Measurements from ENCODE around the gene TASP1. TPM values are rescaled to one million over a fixed set of nuclear protein-coding genes. Genes with fewer than 3 reads are reported as not detected.

The TASP1 gene
- total RNA-seq, 1 donor from 2014 or later, result 5.5 TPM

GRCh38 chr20:13442986-13443385, 195.7 kb downstream of the TASP1 start:
- no peak overlapping the region for H3K27ac ChIP-seq (replicated peaks)
- H3K4me3 ChIP-seq, result no peak overlapping the region
- TF ChIP-seq, protein P1, sequence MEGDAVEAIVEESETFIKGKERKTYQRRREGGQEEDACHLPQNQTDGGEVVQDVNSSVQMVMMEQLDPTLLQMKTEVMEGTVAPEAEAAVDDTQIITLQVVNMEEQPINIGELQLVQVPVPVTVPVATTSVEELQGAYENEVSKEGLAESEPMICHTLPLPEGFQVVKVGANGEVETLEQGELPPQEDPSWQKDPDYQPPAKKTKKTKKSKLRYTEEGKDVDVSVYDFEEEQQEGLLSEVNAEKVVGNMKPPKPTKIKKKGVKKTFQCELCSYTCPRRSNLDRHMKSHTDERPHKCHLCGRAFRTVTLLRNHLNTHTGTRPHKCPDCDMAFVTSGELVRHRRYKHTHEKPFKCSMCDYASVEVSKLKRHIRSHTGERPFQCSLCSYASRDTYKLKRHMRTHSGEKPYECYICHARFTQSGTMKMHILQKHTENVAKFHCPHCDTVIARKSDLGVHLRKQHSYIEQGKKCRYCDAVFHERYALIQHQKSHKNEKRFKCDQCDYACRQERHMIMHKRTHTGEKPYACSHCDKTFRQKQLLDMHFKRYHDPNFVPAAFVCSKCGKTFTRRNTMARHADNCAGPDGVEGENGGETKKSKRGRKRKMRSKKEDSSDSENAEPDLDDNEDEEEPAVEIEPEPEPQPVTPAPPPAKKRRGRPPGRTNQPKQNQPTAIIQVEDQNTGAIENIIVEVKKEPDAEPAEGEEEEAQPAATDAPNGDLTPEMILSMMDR (IDR thresholded peaks at IDR 0.05; ENCODE audit: borderline replicate concordance), result no peak
- intact Hi-C loops (cut with micrococcal nuclease), result no loop called here
- no peaks in the 10 kb centered on the region for H3K4me1 ChIP-seq
- no peaks in the 10 kb centered on the region for H3K36me3 ChIP-seq
- H3K9me3 ChIP-seq (replicated peaks), result peaks cover 31% of the 10 kb centered on the region
- DNase-seq, result no peak
- H3K27me3 ChIP-seq (ENCODE audit: low read depth), result no peaks in the 10 kb centered on the region

GRCh38 chr20:13441388-13441787, 197.3 kb downstream of the TASP1 start:
- TF ChIP-seq, protein P1 (IDR thresholded peaks at IDR 0.05; ENCODE audit: borderline replicate concordance), result no peak
- peaks cover 31% of the 10 kb centered on the region for H3K9me3 ChIP-seq (replicated peaks)
- intact Hi-C loops (cut with micrococcal nuclease), result no loop called here
- H3K27ac ChIP-seq (replicated peaks), result no peak overlapping the region
- no peaks in the 10 kb centered on the region for H3K4me1 ChIP-seq
- no peaks in the 10 kb centered on the region for H3K36me3 ChIP-seq
- no peak overlapping the region for H3K4me3 ChIP-seq
- H3K27me3 ChIP-seq (ENCODE audit: low read depth), result no peaks in the 10 kb centered on the region
- no peak for DNase-seq

- no peak overlapping the region for H3K4me3 ChIP-seq
- DNase-seq, result no peak
- H3K4me1 ChIP-seq, result no peaks in the 10 kb centered on the region
- H3K27ac ChIP-seq (replicated peaks), result no peak overlapping the region
- H3K9me3 ChIP-seq (replicated peaks), result peaks cover 29% of the 10 kb centered on the region
- no peaks in the 10 kb centered on the region for H3K27me3 ChIP-seq (ENCODE audit: low read depth)
- H3K36me3 ChIP-seq, result peaks cover 23% of the 10 kb centered on the region
- TF ChIP-seq, protein P1 (IDR thresholded peaks at IDR 0.05; ENCODE audit: borderline replicate concordance), result no peak
- intact Hi-C loops (cut with micrococcal nuclease), result no loop called here
These were observed 202.2 kb downstream of the TASP1 start for GRCh38 chr20:13436530-13436929.

GRCh38 chr20:13432126-13432525, 206.6 kb downstream of the TASP1 start:
- no peak for DNase-seq
- H3K36me3 ChIP-seq, result peaks cover 33% of the 10 kb centered on the region
- no peak overlapping the region for H3K27ac ChIP-seq (replicated peaks)
- H3K4me3 ChIP-seq, result no peak overlapping the region
- H3K4me1 ChIP-seq, result no peaks in the 10 kb centered on the region
- H3K27me3 ChIP-seq (ENCODE audit: low read depth), result no peaks in the 10 kb centered on the region
- TF ChIP-seq, protein P1 (IDR thresholded peaks at IDR 0.05; ENCODE audit: borderline replicate concordance), result no peak
- no peaks in the 10 kb centered on the region for H3K9me3 ChIP-seq (replicated peaks)
- intact Hi-C loops (cut with micrococcal nuclease), result no loop called here

DNA sequence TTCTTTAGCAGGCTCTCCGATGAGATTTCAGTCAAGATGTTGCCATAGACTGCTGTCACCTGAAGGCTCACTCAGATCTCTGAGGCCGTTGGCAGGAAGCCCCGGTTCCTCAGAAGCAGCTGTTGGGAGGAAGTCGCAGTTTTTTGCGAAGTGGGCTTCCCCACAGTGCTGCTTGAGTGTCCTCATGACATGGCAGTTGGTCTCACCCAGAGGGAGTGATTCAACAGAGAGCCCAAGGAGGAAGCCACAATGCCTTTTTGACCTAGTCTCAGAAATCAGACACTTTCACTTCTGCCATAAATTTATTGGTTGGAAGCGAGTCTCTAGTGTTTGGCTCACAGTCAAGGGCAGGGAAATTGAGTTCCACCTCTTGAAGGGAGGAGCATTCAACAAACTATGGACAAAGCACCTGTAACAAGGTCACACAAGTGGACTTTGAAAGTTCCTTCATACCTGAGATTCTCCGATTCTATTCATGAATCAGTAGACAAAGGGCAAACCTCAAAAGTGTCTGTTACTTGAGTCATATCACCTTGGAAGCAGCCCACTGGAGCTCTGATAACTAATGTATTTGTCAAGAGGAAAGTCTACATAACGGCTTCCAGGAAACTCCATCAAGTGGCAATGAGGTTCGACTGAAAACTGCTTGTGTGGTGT, 208.3 kb downstream of the TASP1 start:
- H3K27ac ChIP-seq (replicated peaks), result no peak overlapping the region
- intact Hi-C loops (cut with micrococcal nuclease), result no loop called here
- no peak for DNase-seq
- no peaks in the 10 kb centered on the region for H3K27me3 ChIP-seq (ENCODE audit: low read depth)
- no peak overlapping the region for H3K4me3 ChIP-seq
- peaks cover 33% of the 10 kb centered on the region for H3K36me3 ChIP-seq
- TF ChIP-seq, protein P1 (IDR thresholded peaks at IDR 0.05; ENCODE audit: borderline replicate concordance), result no peak
- no peaks in the 10 kb centered on the region for H3K9me3 ChIP-seq (replicated peaks)
- H3K4me1 ChIP-seq, result peaks cover under 1% of the 10 kb centered on the region
